HG02852 (cell line): Measurements from ENCODE around the gene DNAJC30.

Experiments
- ATAC-seq: cut with Tn5 transposase; IDR thresholded peaks from one replicate; pipeline ENCODE4 v1.9.1; 2021; ENCODE audit warnings: mild to moderate bottlenecking, moderate library complexity; ENCODE audit not compliant: unreplicated experiment

The DNAJC30 gene

DNA sequence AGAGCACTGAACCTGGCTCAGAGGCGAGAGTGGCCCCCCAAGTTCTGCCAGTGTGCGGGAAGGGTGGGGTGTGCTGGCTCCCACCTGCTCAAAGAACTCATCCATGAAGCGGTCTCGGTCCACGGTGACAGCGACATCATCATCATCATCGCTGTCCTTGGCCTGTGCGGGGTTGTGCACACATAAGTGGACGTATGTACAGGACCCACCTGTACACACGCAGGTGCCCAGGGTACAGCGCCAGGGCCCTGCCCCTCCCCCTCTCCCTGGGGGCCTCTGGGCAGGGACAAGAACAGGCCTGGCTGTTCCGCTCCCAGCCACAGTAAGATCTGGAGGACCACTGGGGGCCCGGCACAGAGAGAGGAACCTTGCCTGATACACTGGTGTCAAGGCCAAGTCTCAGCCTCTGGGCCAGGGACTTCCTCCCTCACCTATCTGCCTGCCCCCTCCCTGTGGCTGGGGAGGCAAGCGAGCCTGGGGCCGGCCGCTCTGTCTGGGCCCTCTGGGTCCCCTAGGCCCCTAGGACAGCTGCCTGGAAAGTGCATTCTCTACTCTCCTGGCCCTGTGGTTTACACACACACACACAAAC lies 25.8 kb upstream of the DNAJC30 start:
- ATAC-seq, result no peak

DNA sequence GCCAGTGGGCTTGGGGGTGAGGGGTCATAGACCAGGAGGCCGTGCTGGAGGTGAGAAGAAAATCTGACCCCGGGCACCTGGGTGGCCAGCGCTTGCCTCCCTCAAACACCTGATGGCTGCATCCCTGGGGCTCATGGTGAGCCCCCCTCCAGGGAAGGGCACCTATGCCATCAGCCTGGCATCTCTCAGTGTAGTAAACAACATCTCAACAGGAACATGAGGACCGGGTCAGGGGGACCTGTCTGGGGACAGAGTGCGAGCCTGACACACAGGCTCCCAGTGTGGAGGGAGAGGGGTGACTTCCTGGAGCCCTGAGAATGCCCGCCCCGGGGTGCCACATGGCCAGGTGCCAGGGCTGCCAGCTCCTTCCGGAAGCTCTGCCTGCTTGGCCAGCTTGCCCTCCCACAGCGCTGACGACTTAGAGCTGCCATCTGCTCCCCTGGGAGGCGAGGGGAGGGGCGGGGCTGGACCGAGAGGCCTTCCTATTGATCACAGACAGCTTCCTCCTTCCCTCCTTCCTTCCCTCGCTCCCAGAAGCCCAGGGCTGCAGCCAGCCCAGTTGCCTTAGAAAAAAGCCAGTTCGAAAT lies 23.9 kb upstream of the DNAJC30 start:
- ATAC-seq, result no peak

DNA sequence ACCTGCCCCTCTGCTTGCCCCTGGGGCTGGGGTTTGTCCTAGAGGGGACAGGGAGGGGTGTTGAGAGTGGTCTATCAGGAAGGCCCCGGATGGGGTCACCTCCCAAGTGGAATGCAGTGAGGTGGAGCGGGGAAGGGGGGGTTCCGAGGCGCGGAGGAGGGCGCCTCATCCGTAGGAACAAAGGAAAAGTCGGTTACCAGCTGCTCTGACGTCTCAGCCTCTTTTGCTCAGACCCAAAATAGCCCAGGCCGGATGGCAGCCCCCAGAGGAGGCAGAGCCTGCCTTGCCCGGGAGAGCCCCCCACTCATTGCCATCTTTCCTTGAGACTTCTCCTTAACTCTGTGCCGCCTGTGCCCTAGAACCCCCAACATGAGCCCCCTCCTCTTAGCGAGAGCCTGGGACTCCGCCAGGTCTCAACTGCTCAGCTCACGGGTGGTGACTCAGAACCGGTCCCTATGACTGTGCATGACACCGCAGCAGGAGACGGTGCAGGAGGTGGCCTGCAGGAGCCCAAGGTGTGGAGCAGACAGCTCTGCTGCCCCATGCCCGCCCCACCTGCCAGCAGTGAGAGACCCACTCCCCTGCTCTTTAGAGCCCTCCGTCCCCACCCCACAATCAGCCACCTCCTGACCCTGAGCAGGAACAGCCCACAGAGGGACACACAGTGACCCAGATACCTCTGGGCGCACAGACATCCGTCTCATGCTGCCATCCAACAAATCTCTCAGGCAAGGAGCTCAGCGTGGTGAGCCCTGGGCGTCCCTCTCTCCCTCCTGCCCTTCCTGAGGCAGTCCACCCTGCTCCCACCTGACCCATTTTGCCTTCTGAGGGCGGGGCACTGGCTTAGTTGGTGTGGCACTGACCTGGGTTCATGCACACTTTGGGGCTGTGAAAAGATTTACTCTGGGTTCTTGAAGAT lies 23.1 kb upstream of the DNAJC30 start:
- ATAC-seq, result no peak

DNA sequence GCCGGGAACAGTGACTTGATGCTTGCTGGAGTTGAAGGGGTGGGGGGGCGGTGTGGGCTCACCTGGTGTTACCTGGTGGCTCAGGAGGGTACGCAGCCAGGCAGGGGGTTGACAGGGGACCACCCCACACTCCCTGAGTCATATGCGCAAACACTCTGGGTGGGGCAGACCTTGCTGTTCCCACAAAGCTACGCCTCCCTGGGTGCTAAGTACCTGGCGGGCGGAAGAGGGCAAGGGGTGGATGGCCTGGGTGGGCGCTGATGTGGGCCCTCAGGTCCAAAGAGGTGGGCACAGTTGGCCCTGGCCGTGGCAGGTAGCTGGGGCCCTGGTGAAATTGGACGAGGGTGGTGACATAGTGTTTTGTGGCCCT lies 22.3 kb upstream of the DNAJC30 start:
- no peak for ATAC-seq

DNA sequence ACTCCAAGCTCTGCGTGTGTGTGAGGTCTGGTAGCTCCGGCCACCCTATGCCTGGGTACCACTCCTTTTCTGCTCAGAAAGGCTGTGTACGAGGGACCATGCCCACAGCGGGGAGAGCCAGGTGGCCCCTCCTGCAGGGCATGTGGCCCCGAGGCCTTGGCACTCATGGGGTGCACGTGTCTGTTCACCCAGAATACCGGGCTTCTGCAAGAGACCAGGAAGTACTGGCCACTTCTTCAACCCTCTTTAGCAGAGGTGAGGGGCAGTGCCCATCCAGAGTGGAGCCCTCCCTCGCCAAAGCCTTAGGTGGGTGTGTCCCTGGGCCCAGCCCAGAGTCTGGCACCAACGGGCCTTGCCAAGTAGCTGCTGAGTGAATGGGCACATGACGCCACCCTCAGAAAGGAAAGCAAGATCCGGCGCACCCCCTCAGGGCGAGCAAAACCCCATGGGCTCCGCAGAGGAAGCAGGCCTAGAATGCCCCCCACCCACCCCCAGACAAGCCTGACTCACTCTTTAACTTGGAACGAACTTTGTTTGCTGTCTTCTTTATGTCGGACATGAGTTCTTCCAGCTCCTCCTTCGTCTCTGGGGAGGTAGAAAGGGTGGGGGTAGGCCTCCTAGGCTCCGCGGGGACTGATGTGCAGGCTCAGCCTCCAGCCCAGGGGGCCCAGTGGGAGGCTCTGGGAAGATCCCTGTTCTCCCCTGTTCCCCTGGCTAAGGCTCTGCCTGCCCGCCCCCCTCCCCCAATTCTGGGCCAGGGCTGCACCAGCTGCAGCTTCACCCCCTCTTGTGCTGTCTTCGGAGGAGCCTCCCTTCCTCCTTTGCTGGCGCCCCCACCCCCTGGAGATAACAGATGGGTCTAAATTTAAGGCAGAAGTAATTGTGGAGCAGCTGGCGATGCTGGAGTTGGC lies 21.6 kb upstream of the DNAJC30 start:
- no peak for ATAC-seq

DNA sequence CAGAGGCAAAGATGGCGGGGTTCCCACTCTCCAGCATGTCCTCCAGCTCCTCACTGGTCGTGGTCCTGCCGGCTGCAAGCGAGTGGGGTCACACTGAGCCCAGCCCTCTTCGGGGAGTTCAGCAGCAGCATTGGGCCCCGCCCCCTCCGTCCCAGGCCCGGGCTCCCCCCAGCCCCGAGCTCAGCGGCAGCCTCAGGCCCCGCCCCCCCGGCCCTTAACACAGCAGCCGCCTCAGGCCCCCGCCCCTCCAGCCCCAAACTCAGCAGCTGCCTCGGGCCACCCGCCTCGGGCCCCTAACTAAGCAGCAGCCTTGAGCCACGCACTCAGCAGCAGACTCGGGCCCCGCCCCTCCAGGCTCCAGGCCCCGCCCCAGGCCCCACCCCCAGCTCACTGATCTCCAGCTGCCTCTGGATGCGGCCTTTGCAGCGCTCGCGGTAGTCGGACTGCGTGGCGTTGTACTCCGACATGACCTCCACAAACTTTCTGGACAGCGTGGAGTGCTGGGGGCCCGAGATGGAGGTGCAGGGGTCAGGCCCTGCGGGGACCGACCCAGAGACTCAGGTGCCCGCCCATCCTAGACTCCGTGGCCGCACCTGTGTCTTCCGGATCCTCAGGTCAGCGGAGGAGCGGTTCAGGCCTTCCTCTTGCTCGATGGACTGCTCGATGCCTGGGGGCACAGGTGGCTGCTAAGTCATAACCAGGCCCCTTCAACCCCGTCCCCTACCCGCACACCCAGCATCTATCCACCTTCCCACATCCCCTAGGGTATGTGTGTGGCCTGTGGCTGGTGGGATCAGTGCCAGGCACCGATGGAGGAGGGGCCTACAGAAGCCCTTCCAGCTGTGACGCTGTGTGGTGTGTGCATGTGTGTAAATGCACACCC lies 20.7 kb upstream of the DNAJC30 start:
- no peak for ATAC-seq

DNA sequence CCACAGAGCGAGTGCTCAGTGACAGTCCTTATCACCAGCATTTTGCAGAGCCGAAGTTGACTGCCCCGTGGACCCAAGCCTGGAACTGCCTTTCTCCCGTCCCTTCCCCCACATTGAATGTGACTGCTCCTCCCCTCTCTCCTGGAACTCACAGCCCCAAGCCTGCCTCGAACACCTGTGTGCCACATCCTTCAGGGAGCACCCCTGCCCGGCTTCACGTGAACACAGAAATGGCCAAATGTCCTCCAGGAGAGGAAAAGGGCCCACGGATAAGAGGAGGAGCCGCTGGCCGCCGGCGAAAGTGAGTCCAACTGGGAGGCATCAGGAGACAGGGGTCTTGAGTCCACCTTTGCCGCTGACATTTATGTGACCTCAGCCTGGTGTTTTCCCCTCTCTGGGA lies 20.0 kb upstream of the DNAJC30 start:
- ATAC-seq, result no peak

DNA sequence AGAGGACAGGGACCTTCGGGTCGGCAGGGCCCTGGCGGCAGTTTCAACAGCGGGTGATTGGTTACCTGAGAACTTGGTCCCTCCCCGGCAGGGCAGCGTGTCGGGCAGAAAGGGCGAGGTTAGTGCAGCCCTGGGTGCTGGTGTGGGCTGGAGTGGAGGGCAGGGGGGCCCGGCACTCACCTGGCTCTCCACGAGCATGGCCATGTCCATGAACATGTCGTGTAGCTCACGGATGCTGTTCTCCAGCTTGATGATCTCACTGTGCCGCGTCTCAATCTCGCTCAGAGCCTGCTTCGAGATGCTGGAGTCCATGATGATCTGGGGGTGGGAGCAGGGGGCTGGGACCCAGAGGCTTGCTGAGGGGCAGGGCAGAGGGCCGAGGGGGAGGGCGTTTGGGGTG lies 19.4 kb upstream of the DNAJC30 start:
- no peak for ATAC-seq

DNA sequence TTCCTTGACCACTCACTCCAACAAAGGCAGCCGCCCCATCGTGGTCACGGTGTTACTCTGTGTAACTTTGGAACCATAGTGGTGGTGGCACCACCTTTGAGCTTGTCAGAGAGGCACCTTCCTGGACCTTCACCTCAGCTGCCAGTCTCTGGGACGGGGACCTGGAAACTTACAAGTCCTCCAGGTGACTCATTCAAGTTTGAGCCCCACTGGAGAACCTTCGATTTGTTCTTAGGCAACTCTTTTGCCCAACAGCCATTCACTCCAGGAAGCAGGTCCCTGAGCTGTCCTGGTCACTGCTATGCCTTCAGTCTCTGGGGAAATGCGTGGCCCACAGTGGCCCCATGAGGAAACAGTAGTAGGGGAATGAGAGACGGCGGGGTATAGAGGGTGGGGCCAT lies 19.0 kb upstream of the DNAJC30 start:
- no peak for ATAC-seq

DNA sequence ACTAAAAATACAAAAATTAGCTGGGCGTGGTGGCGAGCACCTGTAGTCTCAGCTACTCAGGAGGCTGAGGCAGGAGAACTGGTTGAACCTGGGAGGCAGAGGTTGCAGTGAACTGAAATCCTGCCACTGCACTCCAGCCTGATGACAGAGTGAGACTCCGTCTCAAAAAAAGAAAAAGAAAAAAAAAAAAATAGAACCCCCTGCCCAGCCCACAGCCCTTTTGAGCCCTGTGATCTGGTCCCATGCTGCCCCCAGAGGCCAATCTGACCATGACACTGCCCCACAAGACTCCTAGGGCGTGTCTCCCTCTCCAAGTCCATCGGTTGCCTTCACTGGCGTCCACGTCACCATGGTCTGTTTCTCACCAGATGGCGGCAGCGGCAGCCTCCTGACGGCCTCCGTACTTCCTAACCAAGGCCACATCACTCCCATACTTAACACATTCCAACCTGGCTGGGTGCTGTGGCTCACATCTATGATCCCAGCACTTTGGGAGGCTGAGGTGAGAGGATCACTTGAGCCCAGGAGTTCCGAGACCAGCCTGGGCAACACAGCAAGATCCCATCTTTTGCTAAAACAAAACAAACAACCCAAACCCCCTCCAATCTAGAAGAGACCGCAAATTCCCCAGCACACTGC lies 18.2 kb upstream of the DNAJC30 start:
- no peak for ATAC-seq

DNA sequence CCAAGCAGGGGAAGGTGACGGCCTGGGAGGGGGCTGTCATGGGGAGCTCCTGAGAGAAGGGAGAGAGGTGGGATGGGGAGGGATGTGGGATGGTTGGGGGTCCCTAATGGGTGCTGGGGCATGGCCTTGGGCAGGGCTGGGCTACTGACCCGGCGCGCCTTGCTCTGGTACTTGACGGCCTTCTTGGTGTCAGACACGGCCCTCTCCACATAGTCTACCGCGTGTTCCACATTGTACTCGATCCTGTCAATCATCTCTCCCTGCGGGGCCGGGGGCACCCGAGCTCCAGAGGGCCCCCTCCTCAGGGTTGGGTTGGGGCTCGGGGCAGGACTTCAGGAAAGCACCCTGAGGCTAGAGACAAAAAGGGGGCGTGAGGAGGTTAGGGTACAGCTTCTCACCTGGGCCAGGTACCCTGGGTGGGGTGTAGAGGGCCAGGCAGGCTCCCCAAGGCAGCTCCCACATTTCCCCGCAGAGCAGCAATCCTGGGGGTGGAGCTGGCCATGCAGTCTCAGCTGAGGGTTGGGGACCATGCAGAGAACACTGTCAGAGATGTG lies 17.4 kb upstream of the DNAJC30 start:
- ATAC-seq, result no peak

DNA sequence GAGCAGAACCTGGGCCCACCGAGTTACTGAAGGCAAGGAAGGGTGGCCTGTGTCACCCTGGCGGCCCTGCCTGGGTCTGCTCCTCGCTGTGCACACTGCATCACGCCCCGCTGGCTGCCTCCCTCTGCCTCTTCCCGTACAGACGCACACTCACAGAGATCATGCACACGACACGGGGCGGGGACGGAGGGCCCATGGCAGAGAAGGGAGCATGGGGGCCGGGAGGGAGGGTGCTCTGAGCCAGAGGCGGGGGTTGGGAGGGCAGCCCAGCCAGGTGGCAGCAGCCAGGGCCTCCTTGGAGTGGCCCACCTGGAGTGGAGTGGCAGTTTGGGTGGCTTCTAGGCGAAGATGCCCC lies 16.8 kb upstream of the DNAJC30 start:
- ATAC-seq, result no peak

DNA sequence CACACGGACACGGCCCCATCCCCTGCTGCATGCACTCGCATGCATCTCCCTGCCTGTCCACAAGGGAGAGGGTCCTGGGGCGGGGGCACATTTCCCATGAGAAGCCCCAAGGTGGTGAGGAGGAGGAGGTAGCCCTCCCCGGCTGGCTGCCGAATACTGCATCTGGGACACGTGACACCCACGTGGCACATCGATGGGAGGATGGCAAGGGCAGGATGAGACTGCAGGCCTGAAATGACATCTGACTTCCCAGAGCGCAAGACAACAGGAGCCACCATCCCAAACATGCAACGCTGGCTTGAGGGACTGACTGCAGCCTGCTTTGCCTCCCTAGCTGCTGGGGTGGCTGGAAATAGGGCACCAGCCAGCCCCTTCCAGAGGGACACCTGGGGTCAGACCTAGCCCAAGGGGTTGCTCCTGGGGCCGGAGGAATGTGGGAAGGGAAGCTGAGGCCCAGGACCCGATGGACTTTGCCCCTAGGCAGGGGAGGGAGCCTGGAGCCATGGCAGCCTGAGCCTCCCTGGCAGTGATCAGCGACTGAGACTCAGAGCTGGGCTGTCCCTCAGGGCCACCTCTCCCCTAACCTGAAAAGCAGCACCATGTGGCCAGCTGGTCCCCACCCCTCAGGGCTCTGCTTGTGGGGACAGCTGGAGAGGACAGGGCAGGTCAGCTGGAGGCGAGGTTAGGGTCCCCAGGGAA lies 16.3 kb upstream of the DNAJC30 start:
- no peak for ATAC-seq

DNA sequence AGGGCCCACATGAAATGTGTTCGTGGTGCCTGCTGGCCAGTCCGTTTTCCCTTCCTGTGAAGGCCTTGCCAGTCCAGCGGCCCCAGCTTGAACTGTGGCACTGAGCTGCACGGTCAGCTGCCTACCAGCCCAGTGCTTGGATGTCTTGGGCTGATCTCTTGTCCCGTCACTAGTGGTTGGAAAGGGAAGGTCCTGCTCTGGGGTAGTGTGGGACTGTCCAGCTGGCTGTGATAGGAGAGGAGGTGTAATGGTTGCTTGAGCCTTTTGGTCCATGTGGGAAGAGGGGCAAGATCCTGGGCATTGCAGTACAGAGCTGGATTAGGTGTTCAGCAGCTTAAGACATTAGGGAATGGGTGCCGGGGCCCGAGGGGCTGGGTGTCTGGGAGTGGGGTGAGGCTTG lies 15.2 kb upstream of the DNAJC30 start:
- no peak for ATAC-seq

DNA sequence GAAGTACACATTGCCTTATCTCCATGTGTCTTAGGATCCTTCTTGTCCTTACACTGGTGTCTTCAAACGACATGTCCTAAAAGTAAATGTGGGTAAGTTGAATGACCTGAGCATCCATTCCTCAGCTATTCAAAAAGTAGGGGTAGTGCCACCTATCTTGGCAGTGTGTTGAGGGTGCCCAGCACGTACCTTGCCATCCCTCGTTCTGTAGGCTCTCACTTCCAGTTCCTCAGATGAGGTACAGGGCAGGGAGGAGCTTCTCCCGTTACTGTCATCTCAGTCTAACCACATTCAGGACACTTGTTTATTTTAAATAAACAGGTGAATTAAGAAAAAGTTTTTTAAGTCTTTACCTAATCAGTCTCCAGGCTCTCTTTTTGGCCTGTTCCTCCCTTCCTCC lies 13.1 kb upstream of the DNAJC30 start:
- ATAC-seq, result no peak

DNA sequence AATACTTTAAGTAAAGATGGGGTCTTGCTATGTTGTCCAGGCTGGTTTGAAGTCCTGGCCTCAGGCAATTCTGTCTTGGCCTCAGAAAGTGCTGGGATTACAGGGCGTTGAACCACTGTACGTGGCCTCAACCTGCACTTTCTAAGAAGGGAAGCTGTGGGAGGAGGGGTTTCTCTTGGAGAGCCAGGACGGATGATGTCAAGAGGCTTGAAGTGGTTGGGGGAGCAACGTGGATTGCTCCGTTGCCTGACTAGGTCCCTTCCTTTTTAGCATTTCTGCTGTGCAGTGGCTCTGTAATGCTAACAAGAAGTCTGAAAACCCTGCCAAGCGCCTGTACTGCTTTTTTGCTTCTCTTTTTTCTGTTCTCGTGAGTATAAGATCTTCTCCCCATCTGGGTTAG lies 7.4 kb upstream of the DNAJC30 start:
- ATAC-seq, result no peak

DNA sequence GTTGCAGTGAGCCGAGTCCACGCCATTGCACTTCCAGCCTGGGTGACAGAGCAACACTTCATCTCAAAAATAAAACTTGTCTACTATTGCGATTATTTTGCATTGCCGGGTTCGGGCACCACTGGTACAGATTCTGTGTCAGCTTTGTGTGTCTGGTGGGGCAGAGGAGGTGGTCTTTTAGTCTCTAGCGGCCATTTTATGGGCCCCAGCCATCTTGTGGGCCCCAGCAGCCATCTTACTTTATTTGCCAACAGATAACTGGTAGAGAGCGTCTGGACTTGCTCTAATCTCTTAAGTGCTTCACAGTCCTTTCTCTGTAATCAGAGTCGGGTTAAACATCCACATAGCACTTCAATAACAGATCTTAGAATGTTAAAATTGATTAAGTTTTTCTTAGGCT lies 5.0 kb upstream of the DNAJC30 start:
- ATAC-seq, result no peak

DNA sequence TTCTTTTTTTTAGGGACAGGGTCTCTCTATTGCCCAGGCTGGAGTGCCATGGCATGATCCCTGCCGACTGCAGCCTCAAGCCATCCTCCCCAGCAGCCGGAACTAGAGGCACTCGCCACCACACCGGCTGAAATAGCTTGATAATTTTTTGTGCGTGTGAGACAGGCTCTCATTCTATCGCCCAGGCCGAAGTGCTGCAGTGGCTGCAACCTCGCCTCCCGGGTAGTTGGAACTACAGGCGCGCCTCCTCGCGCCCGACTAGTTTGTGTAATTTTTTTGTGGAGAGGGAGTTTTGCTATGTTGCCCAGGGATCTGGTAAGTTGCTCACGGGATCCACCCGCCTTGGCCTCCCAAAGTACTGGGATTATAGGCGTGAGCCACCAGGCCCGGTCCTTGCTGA lies 2.1 kb upstream of the DNAJC30 start:
- ATAC-seq, result no peak
